Adrenal gland (tissue), 5 donors: ENCODE data around the gene EEF1G.

Experiments
- POLR2A ChIP-seq, 2 donors: fragments of 450-650 bp; IDR thresholded peaks; one replicate each; pipeline ENCODE4 v1.6.1; 2017; ENCODE audit warnings: antibody characterized with exemption in 2 of 2, mild to moderate bottlenecking in 2 of 2, moderate library complexity in 1 of 2
- TF ChIP-seq, protein P1 (sequence below), 6 experiments: fragments of 450-650 bp in 4 of 6; fragments of 200-600 bp in 2 of 6; sonication (generic) in 1 of 6; IDR thresholded peaks; 1 replicate in 5 of 6; 2 replicates in 1 of 6; pipeline versions ENCODE4 v1.5.1 to v1.8.0; 2016 to 2021; ENCODE audit warnings: antibody characterized with exemption in 6 of 6, mild to moderate bottlenecking in 2 of 6, moderate library complexity in 1 of 6
- donor health status: DM: no; HTN: no; CAD: no.

- TF ChIP-seq, protein P1, sequence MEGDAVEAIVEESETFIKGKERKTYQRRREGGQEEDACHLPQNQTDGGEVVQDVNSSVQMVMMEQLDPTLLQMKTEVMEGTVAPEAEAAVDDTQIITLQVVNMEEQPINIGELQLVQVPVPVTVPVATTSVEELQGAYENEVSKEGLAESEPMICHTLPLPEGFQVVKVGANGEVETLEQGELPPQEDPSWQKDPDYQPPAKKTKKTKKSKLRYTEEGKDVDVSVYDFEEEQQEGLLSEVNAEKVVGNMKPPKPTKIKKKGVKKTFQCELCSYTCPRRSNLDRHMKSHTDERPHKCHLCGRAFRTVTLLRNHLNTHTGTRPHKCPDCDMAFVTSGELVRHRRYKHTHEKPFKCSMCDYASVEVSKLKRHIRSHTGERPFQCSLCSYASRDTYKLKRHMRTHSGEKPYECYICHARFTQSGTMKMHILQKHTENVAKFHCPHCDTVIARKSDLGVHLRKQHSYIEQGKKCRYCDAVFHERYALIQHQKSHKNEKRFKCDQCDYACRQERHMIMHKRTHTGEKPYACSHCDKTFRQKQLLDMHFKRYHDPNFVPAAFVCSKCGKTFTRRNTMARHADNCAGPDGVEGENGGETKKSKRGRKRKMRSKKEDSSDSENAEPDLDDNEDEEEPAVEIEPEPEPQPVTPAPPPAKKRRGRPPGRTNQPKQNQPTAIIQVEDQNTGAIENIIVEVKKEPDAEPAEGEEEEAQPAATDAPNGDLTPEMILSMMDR (IDR thresholded peaks at IDR 0.05): no peak
- no peak for TF ChIP-seq POLR2A (IDR thresholded peaks at IDR 0.05)
Observed at GRCh38 chr11:62610403-62610802, 36.7 kb upstream of the EEF1G start.
